Measurements from ENCODE around the gene CCER1. TPM values are rescaled to one million over a fixed set of nuclear protein-coding genes. Genes with fewer than 3 reads are reported as not detected.
"Not testable (repeated sequence)": the region's sequence is repeated elsewhere in the genome, so short reads cannot be mapped to it uniquely, and the experiment has no call there.

CCER1 gene
- total RNA-seq, 4 donors from 2014 or later = not detected

DNA sequence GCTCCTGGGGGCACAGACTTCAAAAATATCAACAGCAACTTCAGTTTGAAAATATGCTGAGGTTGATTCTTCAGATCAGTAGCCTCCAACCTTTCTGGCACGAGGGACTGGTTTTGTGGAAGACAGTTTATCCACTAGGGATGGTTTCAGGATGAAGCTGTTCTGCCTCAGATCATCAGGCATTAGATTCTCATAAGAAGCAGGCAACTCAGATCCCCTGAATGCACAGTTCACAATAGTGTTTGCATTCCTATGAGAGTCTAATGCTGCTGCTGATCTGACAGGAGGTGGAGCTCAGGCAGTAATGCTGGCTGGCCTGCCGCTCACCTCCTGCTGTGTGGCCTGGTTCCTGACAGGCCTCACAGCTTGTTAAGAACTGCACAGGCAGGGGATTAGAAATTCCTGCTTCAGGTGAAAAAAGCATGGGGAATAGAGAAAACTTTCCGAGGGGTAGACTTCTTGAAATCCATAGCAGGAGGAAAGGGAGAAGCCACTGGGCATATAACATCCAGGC is 37.0 kb upstream of the CCER1 start:
- no peak for TF ChIP-seq POLR2A (IDR thresholded peaks at IDR 0.05)
- TF ChIP-seq, protein P1, sequence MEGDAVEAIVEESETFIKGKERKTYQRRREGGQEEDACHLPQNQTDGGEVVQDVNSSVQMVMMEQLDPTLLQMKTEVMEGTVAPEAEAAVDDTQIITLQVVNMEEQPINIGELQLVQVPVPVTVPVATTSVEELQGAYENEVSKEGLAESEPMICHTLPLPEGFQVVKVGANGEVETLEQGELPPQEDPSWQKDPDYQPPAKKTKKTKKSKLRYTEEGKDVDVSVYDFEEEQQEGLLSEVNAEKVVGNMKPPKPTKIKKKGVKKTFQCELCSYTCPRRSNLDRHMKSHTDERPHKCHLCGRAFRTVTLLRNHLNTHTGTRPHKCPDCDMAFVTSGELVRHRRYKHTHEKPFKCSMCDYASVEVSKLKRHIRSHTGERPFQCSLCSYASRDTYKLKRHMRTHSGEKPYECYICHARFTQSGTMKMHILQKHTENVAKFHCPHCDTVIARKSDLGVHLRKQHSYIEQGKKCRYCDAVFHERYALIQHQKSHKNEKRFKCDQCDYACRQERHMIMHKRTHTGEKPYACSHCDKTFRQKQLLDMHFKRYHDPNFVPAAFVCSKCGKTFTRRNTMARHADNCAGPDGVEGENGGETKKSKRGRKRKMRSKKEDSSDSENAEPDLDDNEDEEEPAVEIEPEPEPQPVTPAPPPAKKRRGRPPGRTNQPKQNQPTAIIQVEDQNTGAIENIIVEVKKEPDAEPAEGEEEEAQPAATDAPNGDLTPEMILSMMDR (IDR thresholded peaks at IDR 0.05) = no peak
- Histone ChIP-seq H3K36me3 (no peaks in the 10 kb centered on the region), H3K27ac (no peak overlapping the region), H3K4me3 (no peak overlapping the region), H3K27me3 (no peaks in the 10 kb centered on the region), H3K9me3 (no peaks in the 10 kb centered on the region), H3K4me1 (no peaks in the 10 kb centered on the region)
- no peak for DNase-seq

DNA sequence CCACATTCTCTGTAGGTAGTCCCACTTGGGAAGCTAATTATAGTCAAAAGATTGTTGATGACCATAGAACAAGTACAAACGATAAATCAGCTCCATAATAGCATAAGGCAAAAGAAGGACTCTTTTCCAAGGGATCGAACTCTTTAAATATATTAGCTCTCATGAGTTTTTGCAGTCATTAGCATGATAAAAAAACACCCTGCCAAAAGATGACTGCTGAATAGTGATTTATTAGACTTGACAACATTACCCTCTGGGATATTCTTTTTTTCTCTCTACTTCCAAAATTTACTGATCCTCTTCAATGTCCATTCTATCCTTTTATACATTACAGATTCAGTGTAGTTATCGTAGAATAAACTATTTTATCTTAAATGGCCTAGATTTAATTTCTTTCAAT is 35.6 kb upstream of the CCER1 start:
- H3K27ac ChIP-seq = no peak overlapping the region
- no peaks in the 10 kb centered on the region for H3K4me1 ChIP-seq
- H3K27me3 ChIP-seq = no peaks in the 10 kb centered on the region
- no peak for TF ChIP-seq POLR2A (IDR thresholded peaks at IDR 0.05)
- TF ChIP-seq, protein P1 (IDR thresholded peaks at IDR 0.05) = no peak
- no peaks in the 10 kb centered on the region for H3K9me3 ChIP-seq
- no peak for DNase-seq
- H3K36me3 ChIP-seq = no peaks in the 10 kb centered on the region
- no peak overlapping the region for H3K4me3 ChIP-seq

DNA sequence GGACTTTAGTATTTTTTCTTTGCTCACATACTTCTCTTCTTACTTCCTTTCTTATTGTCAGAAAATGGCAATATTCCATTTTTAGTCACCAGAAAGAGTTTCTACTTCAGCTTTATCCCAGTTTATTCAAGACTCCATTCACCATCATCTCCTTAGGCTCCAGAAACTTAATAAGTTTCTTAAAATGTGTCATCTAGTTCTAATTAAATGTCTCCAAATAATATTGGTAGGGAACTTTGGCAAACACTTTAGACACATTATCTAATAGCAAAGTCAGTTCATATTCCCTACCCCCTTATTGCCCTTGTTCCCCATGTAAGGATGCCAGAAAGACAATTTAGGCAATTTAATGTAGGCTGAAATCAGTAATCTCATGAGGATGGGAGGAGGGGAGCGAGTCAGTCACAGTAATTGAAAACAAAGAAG is 34.7 kb upstream of the CCER1 start:
- no peak overlapping the region for H3K27ac ChIP-seq
- no peaks in the 10 kb centered on the region for H3K4me1 ChIP-seq

DNA sequence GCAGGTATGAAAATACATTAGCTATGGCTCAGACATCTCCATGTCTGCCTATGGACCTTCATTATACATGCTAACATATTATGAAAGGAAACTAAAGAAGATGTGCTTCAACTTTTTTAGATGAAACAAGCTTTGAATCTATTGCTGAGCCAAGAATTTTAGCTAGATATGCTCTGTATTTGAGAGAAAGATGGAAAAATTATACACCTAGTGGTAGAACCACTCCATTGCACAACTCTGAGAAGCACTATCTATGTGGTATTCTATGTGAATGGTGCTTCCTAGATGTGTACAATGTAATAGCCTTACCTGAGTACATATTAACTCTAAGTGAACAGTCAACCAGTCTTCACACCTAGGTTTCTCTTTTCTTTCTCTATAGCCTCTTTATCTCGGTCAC is 32.5 kb upstream of the CCER1 start:
- Histone ChIP-seq H3K36me3 (no peaks in the 10 kb centered on the region), H3K9me3 (no peaks in the 10 kb centered on the region), H3K27me3 (no peaks in the 10 kb centered on the region), H3K27ac (no peak overlapping the region), H3K4me1 (no peaks in the 10 kb centered on the region), H3K4me3 (no peak overlapping the region)
- DNase-seq = no peak
- TF ChIP-seq POLR2A (IDR thresholded peaks at IDR 0.05) = no peak
- TF ChIP-seq, protein P1 (IDR thresholded peaks at IDR 0.05) = no peak

More for the DNA sequence above, 34.7 kb upstream of the CCER1 start:
- no peaks in the 10 kb centered on the region for H3K27me3 ChIP-seq
- no peaks in the 10 kb centered on the region for H3K9me3 ChIP-seq
- H3K36me3 ChIP-seq = no peaks in the 10 kb centered on the region
- no peak overlapping the region for H3K4me3 ChIP-seq
- no peak for TF ChIP-seq POLR2A (IDR thresholded peaks at IDR 0.05)
- TF ChIP-seq, protein P1 (IDR thresholded peaks at IDR 0.05) = no peak
- DNase-seq = no peak

DNA sequence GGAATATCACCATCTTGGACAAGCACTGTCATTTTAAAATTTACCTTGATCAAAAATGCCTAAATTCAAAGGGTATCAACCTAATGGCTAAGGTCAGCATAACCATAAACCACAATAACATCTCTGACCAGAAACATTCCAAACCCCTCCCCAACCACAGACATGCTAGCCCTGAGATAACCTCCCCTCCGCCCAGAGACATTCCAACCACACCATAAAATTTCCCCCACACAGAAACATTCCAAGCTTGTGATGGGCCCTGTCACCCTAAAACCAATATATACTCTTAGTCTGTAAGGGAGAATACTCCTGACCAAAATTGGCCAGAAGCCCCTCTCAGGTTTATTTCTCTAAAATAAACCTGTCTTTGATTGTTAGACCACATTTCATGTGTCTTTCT is 32.1 kb upstream of the CCER1 start:
- no peak overlapping the region for H3K4me3 ChIP-seq
- DNase-seq = no peak
- H3K36me3 ChIP-seq = no peaks in the 10 kb centered on the region
- TF ChIP-seq, protein P1 (IDR thresholded peaks at IDR 0.05) = no peak
- TF ChIP-seq POLR2A (IDR thresholded peaks at IDR 0.05) = no peak
- H3K27me3 ChIP-seq = no peaks in the 10 kb centered on the region
- no peak overlapping the region for H3K27ac ChIP-seq
- no peaks in the 10 kb centered on the region for H3K4me1 ChIP-seq
- no peaks in the 10 kb centered on the region for H3K9me3 ChIP-seq

DNA sequence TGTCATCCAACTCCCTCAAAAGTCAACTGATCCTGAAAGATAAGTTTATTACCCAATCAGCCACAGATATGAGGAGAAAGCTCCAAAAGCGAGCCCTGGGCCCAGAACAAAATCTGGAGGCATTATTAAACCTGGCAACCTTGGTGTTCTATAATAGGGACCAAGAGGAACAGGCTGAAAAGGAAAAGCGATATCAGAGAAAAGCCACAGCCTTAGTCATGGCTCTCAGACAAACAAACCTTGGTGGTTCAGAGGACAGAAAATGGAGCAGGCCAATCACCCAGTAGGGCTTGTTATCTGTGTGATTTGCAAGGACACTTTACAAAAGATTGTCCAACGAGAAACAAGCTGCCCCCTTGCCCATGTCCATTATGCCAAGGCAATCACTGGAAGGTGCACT is 30.4 kb upstream of the CCER1 start:
- not testable (repeated sequence) for H3K27me3 ChIP-seq, H3K4me3 ChIP-seq, DNase-seq, H3K4me1 ChIP-seq, H3K27ac ChIP-seq, H3K9me3 ChIP-seq, H3K36me3 ChIP-seq

All from Peyer's patch (tissue), 4 donors.